K562 (cell line): ENCODE results near the gene FAM83D.

ENCODE experiments used
- CTCF ChIP-seq, 3 experiments: IDR thresholded peaks in 2 of 3; conservative IDR thresholded peaks in 1 of 3; 2 replicates each; pipeline ENCODE4 v1.5.1; 2011 to 2012; ENCODE audit warnings: low read length in 3 of 3, mild to moderate bottlenecking in 3 of 3, control low read depth in 2 of 3, improper control_type of control experiment in 1 of 3, inconsistent platforms in 1 of 3, low read depth in 1 of 3, mixed read lengths in 1 of 3, moderate library complexity in 1 of 3; ENCODE audit not compliant: insufficient read depth in 2 of 3
- CXXC5 ChIP-seq: fragments of 250-450 bp; sonication (Bioruptor Pico); IDR thresholded peaks from 2 replicates; pipeline ENCODE4 v1.8.0; 2022; ENCODE audit warnings: inconsistent platforms, mild to moderate bottlenecking, moderate library complexity
- GTF2F1 ChIP-seq: IDR thresholded peaks from 2 replicates; pipeline ENCODE4 v1.6.1; 2011; ENCODE audit warnings: low read depth, low read length, improper control_type of control experiment
- PATZ1 ChIP-seq: fragments of 250-450 bp; sonication (Bioruptor Pico); IDR thresholded peaks from 2 replicates; pipeline ENCODE4 v1.5.0; 2020; ENCODE audit warnings: mild to moderate bottlenecking, borderline replicate concordance
- ZNF644 ChIP-seq: fragments of 200-800 bp; sonication (Bioruptor generic); IDR thresholded peaks from 2 replicates; pipeline ENCODE4 v1.6.1; 2016; ENCODE audit warnings: low read depth, missing genetic modification characterization, missing compliant biosample characterization
- ZNF668 ChIP-seq: fragments of 250-450 bp; sonication (Bioruptor Pico); IDR thresholded peaks from 2 replicates; pipeline ENCODE4 v1.8.0; 2022; ENCODE audit warnings: mild to moderate bottlenecking, inconsistent platforms

- TF ChIP-seq ZNF644 (tag) (no peak), PATZ1 (no peak), ZNF668 (CRISPR knock-in tag) (no peak), CTCF (IDR thresholded peaks at IDR 0.05 in 2 of 3, conservative IDR thresholded peaks at IDR 0.05 in 1 of 3; ENCODE audit: insufficient read depth in 2 of 3, low read depth in 1 of 3, low read length in 3 of 3) (no peak), GTF2F1 (no peak), CXXC5 (CRISPR knock-in tag) (no peak)
Measured at GRCh38 chr20:38970302-38970701, 44.1 kb downstream of the FAM83D start.
